Subcutaneous adipose tissue (tissue), 4 donors: ENCODE data around the gene ME1. TPM values are rescaled to one million over a fixed set of nuclear protein-coding genes. Genes with fewer than 3 reads are reported as not detected.

Experiments used
- CTCF ChIP-seq: fragments of 450-650 bp; IDR thresholded peaks from one replicate; pipeline ENCODE4 v1.5.1; 2016; ENCODE audit warnings: low read depth, mild to moderate bottlenecking, control low read depth, antibody characterized with exemption, moderate library complexity
- total RNA-seq, 4 donors: library from RNA; depleted of rRNA; stranded (reverse); fragments of >200 nt; gene quantifications; one replicate each; pipeline ENCODE4 v1.1.0, GENCODE V29; 2016

ME1 gene
- total RNA-seq, 4 donors from 2014 or later: 22.3 to 52.0 (median 38.3) TPM

- no peak for TF ChIP-seq CTCF
Observed at GRCh38 chr6:83459663-83460062, 28.8 kb upstream of the ME1 start.

GRCh38 chr6:83443516-83443915 lies 12.7 kb upstream of the ME1 start:
- TF ChIP-seq CTCF: no peak

- no peak for TF ChIP-seq CTCF
Observed at GRCh38 chr6:83442752-83443151, 11.9 kb upstream of the ME1 start.

GRCh38 chr6:83439201-83439600 lies 8.3 kb upstream of the ME1 start:
- TF ChIP-seq CTCF: no peak

GRCh38 chr6:83436674-83437073 lies 5.8 kb upstream of the ME1 start:
- no peak for TF ChIP-seq CTCF

GRCh38 chr6:83433177-83433576 lies 2.3 kb upstream of the ME1 start:
- TF ChIP-seq CTCF: no peak

GRCh38 chr6:83432636-83433035 lies 1.8 kb upstream of the ME1 start:
- no peak for TF ChIP-seq CTCF
